Lower lobe of right lung (tissue), 2 donors: Measurements from ENCODE around the gene PRKCH. TPM values are rescaled to one million over a fixed set of nuclear protein-coding genes. Genes with fewer than 3 reads are reported as not detected.

Experiments used
- ATAC-seq, 2 donors: fragments of 200-7000 bp; cut with Tn5 transposase; one replicate each; pipeline ENCODE4 v1.9.1; 2020 to 2022; ENCODE audit warnings: mild to moderate bottlenecking in 2 of 2, moderate library complexity in 2 of 2
- DNase-seq: peaks from one replicate; pipeline ENCODE4 v3.0.0-alpha.2; 2020
- H3K27ac ChIP-seq: fragments of 200-600 bp; one replicate; pipeline ENCODE4 v1.8.0; 2022
- H3K27me3 ChIP-seq: fragments of 200-600 bp; one replicate; pipeline ENCODE4 v1.8.0; 2022; ENCODE audit warnings: low read depth
- H3K36me3 ChIP-seq: fragments of 200-600 bp; one replicate; pipeline ENCODE4 v1.8.0; 2022; ENCODE audit warnings: mild to moderate bottlenecking
- H3K4me1 ChIP-seq: fragments of 200-600 bp; one replicate; pipeline ENCODE4 v1.8.0; 2022
- H3K4me3 ChIP-seq: fragments of 200-600 bp; one replicate; pipeline ENCODE4 v1.8.0; 2022; ENCODE audit warnings: mild to moderate bottlenecking
- H3K9me3 ChIP-seq: fragments of 200-600 bp; one replicate; pipeline ENCODE4 v1.8.0; 2022
- CTCF ChIP-seq: fragments of 200-600 bp; IDR thresholded peaks from one replicate; pipeline ENCODE4 v1.8.0; 2022; ENCODE audit warnings: antibody characterized with exemption, mild to moderate bottlenecking
- intact Hi-C: fragments of 100-400 bp; cut with DNase I; formaldehyde crosslinking; loops from one replicate; pipeline ENCODE4 v1.11.0; 2022
- total RNA-seq: library from RNA; stranded (reverse); fragmentation: NEBNext Ultra II Directional; extraction: Animal tissue kit (Norgen Biotek cat#: 25700); gene quantifications from one replicate; pipeline ENCODE4 v1.2.1, GENCODE V29; 2021
- donor health status: DM: no; HTN: yes; CAD: no; lungs with severe emphysema.

Gene PRKCH
- total RNA-seq, 1 donor from 2014 or later, result 60.9 TPM

GRCh38 chr14:61516964-61517653, 195.7 kb downstream of the PRKCH start:
- H3K4me1 ChIP-seq, result peaks cover 53% of the 10 kb centered on the region
- H3K27me3 ChIP-seq, result no peaks in the 10 kb centered on the region
- H3K27ac ChIP-seq, result no peak overlapping the region
- H3K4me3 ChIP-seq, result no peak overlapping the region
- H3K9me3 ChIP-seq, result no peaks in the 10 kb centered on the region
- ATAC-seq (no peak), DNase-seq (no peak)
- no peak for TF ChIP-seq CTCF
- H3K36me3 ChIP-seq, result peaks cover 5% of the 10 kb centered on the region
- intact Hi-C loops, result no loop called here

GRCh38 chr14:61517911-61518384, 196.6 kb downstream of the PRKCH start:
- no peak overlapping the region for H3K4me3 ChIP-seq
- H3K27me3 ChIP-seq, result no peaks in the 10 kb centered on the region
- no peak for DNase-seq
- H3K27ac ChIP-seq, result no peak overlapping the region
- ATAC-seq, result peak in 1 of 2 donors; percentile 26
- TF ChIP-seq CTCF, result no peak
- H3K36me3 ChIP-seq, result peaks cover 2% of the 10 kb centered on the region
- peaks cover 47% of the 10 kb centered on the region for H3K4me1 ChIP-seq
- intact Hi-C loops, result no loop called here
- H3K9me3 ChIP-seq, result no peaks in the 10 kb centered on the region

GRCh38 chr14:61518403-61518802, 197.0 kb downstream of the PRKCH start:
- ATAC-seq, result no peak
- H3K36me3 ChIP-seq, result no peaks in the 10 kb centered on the region
- intact Hi-C loops, result no loop called here
- TF ChIP-seq CTCF, result no peak
- no peak overlapping the region for H3K4me3 ChIP-seq
- H3K9me3 ChIP-seq, result no peaks in the 10 kb centered on the region
- no peak for DNase-seq
- peaks cover 50% of the 10 kb centered on the region for H3K4me1 ChIP-seq
- H3K27me3 ChIP-seq, result no peaks in the 10 kb centered on the region
- H3K27ac ChIP-seq, result no peak overlapping the region

GRCh38 chr14:61519106-61519505, 197.7 kb downstream of the PRKCH start:
- H3K4me3 ChIP-seq, result no peak overlapping the region
- no peaks in the 10 kb centered on the region for H3K27me3 ChIP-seq
- no peak for TF ChIP-seq CTCF
- ATAC-seq (no peak), DNase-seq (no peak)
- no peaks in the 10 kb centered on the region for H3K36me3 ChIP-seq
- no peak overlapping the region for H3K27ac ChIP-seq
- no peaks in the 10 kb centered on the region for H3K9me3 ChIP-seq
- H3K4me1 ChIP-seq, result peaks cover 53% of the 10 kb centered on the region
- intact Hi-C loops, result no loop called here

- Histone ChIP-seq H3K27me3 (no peaks in the 10 kb centered on the region), H3K4me3 (no peak overlapping the region), H3K9me3 (no peaks in the 10 kb centered on the region), H3K36me3 (no peaks in the 10 kb centered on the region), H3K27ac (no peak overlapping the region), H3K4me1 (peaks cover 53% of the 10 kb centered on the region)
- ATAC-seq (no peak), DNase-seq (no peak)
- intact Hi-C loops, result loop anchor here (10.0 kb wide), 1 partner anchor 45 kb away; no protein-coding TSS in a partner anchor
- no peak for TF ChIP-seq CTCF
Measured at GRCh38 chr14:61519735-61520134, 198.4 kb downstream of the PRKCH start.
